Measurements from ENCODE around the gene CAMK2B.

Gene CAMK2B

GRCh38 chr7:44251881-44252280 is 73.5 kb downstream of the CAMK2B start:
- DNase-seq (ENCODE audit: low read depth in 2 of 2) = no peak
- TF ChIP-seq CTCF (IDR thresholded peaks at IDR 0.05; ENCODE audit: low read depth, low read length) = no peak
- H3K4me3 ChIP-seq (replicated peaks in 1 of 2; ENCODE audit: low read depth in 2 of 2, low read length in 2 of 2) = no peak overlapping the region

- TF ChIP-seq CTCF (IDR thresholded peaks at IDR 0.05; ENCODE audit: low read depth, low read length) = no peak
- no peak for DNase-seq (ENCODE audit: low read depth in 2 of 2)
- no peak overlapping the region for H3K4me3 ChIP-seq (replicated peaks in 1 of 2; ENCODE audit: low read depth in 2 of 2, low read length in 2 of 2)
These were observed 74.1 kb downstream of the CAMK2B start for GRCh38 chr7:44251269-44251668.

GRCh38 chr7:44249639-44250234 is 75.7 kb downstream of the CAMK2B start:
- no peak for TF ChIP-seq CTCF (IDR thresholded peaks at IDR 0.05; ENCODE audit: low read depth, low read length)
- no peak overlapping the region for H3K4me3 ChIP-seq (replicated peaks in 1 of 2; ENCODE audit: low read depth in 2 of 2, low read length in 2 of 2)
- no peak for DNase-seq (ENCODE audit: low read depth in 2 of 2)

- no peak overlapping the region for H3K4me3 ChIP-seq (replicated peaks in 1 of 2; ENCODE audit: low read depth in 2 of 2, low read length in 2 of 2)
- no peak for TF ChIP-seq CTCF (IDR thresholded peaks at IDR 0.05; ENCODE audit: low read depth, low read length)
- no peak for DNase-seq (ENCODE audit: low read depth in 2 of 2)
These were observed 77.3 kb downstream of the CAMK2B start for GRCh38 chr7:44247868-44248651.

- no peak for DNase-seq (ENCODE audit: low read depth in 2 of 2)
- TF ChIP-seq CTCF (IDR thresholded peaks at IDR 0.05; ENCODE audit: low read depth, low read length) = no peak
- H3K4me3 ChIP-seq (replicated peaks in 1 of 2; ENCODE audit: low read depth in 2 of 2, low read length in 2 of 2) = no peak overlapping the region
These were observed 78.8 kb downstream of the CAMK2B start for GRCh38 chr7:44246396-44247113.

- no peak overlapping the region for H3K4me3 ChIP-seq (replicated peaks in 1 of 2; ENCODE audit: low read depth in 2 of 2, low read length in 2 of 2)
- peak; percentile 63 for TF ChIP-seq CTCF (IDR thresholded peaks at IDR 0.05; ENCODE audit: low read depth, low read length)
- peak; percentile 13 to 26 for DNase-seq (ENCODE audit: low read depth in 2 of 2)
These were observed 81.1 kb downstream of the CAMK2B start for GRCh38 chr7:44244282-44244681.
